Gastroesophageal sphincter (tissue), 4 donors: ENCODE results near the gene KRTAP10-8. TPM values are rescaled to one million over a fixed set of nuclear protein-coding genes. Genes with fewer than 3 reads are reported as not detected.
"Not testable (repeated sequence)": the region's sequence is repeated elsewhere in the genome, so short reads cannot be mapped to it uniquely, and the experiment has no call there.

ENCODE experiments used
- ATAC-seq: fragments of 150-250 bp; one replicate; pipeline ENCODE4 v1.9.1; 2016; ENCODE audit warnings: mild to moderate bottlenecking, moderate library complexity
- H3K27ac ChIP-seq, 4 donors: fragments of 200-600 bp; sonication (generic) in 3 of 4; 1 replicate in 3 of 4; 2 replicates in 1 of 4; pipeline ENCODE4 v1.5.1; 2016 to 2019
- H3K27me3 ChIP-seq: fragments of 200-600 bp; sonication (generic); one replicate; pipeline ENCODE4 v1.5.1; 2019
- H3K36me3 ChIP-seq, 2 donors: fragments of 200-600 bp; sonication (generic); one replicate each; pipeline ENCODE4 v1.5.1; 2019; ENCODE audit warnings: control low read depth in 1 of 2
- H3K4me1 ChIP-seq, 3 donors: fragments of 200-600 bp; sonication (generic); 1 replicate in 2 of 3; 2 replicates in 1 of 3; pipeline ENCODE4 v1.5.1; 2016 to 2019; ENCODE audit warnings: control low read depth in 2 of 3
- H3K4me3 ChIP-seq, 2 donors: fragments of 200-600 bp; sonication (generic); one replicate each; pipeline ENCODE4 v1.5.1; 2019; ENCODE audit warnings: mild to moderate bottlenecking in 1 of 2, moderate library complexity in 1 of 2
- H3K9me3 ChIP-seq, 3 donors: fragments of 200-600 bp; sonication (generic); one replicate each; pipeline ENCODE4 v1.5.1; 2017 to 2019; ENCODE audit warnings: control low read depth in 2 of 3
- CTCF ChIP-seq, 4 experiments: fragments of 200-600 bp in 2 of 4; fragments of 450-650 bp in 2 of 4; sonication (generic) in 1 of 4; IDR thresholded peaks; one replicate each; pipeline ENCODE4 v1.5.1; 2017 to 2019; ENCODE audit warnings: antibody characterized with exemption in 4 of 4, mild to moderate bottlenecking in 2 of 4, moderate library complexity in 2 of 4
- EP300 ChIP-seq: sonication (generic); formaldehyde crosslinking; IDR thresholded peaks from one replicate; pipeline ENCODE4 v1.6.1; 2017; ENCODE audit warnings: antibody characterized with exemption, mild to moderate bottlenecking
- POLR2A ChIP-seq, 2 donors: fragments of 450-650 bp; IDR thresholded peaks; one replicate each; pipeline ENCODE4 v1.6.1; 2017; ENCODE audit warnings: antibody characterized with exemption in 2 of 2, mild to moderate bottlenecking in 2 of 2, moderate library complexity in 1 of 2
- POLR2AphosphoS5 ChIP-seq: sonication (generic); formaldehyde crosslinking; IDR thresholded peaks from one replicate; pipeline ENCODE4 v1.6.1; 2017; ENCODE audit warnings: antibody characterized with exemption
- WGBS, 2 donors: methylation state at CpG; one replicate each; pipeline ENCODE4 v1.1.5; 2018; ENCODE audit warnings: low coverage in 1 of 2; 5-methylcytosine and 5-hydroxymethylcytosine counted together
- total RNA-seq, 4 donors: library from RNA; depleted of rRNA; stranded (reverse); fragments of >200 nt; gene quantifications; one replicate each; pipeline ENCODE4 v1.1.0, GENCODE V29; 2016

KRTAP10-8 gene
- total RNA-seq, 4 donors from 2014 or later = not detected

DNA sequence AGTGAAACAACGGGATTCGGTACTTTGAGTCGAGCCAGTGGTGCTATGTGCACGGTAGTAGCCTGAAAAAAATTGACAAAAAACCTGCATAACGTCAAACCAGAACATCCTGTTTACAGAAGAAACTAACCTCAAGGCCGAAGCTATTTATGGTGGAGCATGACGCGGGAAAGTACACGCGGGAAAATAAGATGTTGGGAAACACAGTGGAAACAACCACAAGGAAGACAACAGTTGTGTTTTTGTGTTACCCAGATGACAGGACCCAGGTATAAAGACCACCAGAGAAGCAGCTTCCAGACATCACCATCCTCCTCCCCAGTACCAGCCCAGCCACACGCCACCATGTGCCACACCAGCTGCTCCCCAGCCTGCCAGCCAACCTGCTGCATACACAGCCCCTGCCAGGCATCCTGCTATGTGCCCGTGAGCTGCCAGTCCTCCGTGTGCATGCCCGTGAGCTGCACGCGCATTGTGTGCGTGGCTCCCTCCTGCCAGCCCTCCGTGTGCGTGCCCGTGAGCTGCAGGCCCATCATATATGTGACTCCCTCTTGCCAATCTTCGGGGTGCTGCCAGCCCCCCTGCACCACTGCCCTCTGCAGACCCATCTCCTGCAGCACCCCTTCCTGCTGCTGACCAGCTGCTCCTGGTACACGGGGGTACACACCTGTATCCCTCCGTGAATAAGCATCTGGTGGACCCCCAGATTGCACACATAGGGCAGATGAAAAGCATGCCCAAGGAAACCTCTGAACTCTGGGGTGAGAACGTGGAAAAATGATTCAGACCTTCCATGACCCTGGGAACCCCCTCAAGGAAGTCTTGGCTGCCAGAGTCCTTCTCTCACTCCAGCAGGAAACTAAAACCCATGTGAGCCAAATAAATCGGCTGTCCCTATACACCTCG lies 46.0 kb downstream of the KRTAP10-8 start, which contains the start of gene KRTAP12-3:
KRTAP12-3 (plus strand) TSS at position 298 of the 906 bp plus-strand sequence; CDS start at position 346, 48 bp downstream.
- Histone ChIP-seq H3K9me3 (peaks cover 0 to 10% (median 0%) of the 10 kb centered on the region in 3 donors), H3K27me3 (peaks cover 42% of the 10 kb centered on the region), H3K4me3 (no peak within 1 kb of the TSS), H3K36me3 (no peaks in the 10 kb centered on the region), H3K27ac (no peak within 1 kb of the TSS), H3K4me1 (no peaks in the 10 kb centered on the region)
- no peak for ATAC-seq
- no peak for TF ChIP-seq CTCF (IDR thresholded peaks at IDR 0.05)
- TF ChIP-seq POLR2A (IDR thresholded peaks at IDR 0.05) = no peak
- TF ChIP-seq EP300 = no peak
- no peak for TF ChIP-seq POLR2AphosphoS5
- WGBS, 2 donors = 72% methylated on average over 24 of the region's 26 CpGs; no CpG with 5 or more reads in 1 of the 2 donors

DNA sequence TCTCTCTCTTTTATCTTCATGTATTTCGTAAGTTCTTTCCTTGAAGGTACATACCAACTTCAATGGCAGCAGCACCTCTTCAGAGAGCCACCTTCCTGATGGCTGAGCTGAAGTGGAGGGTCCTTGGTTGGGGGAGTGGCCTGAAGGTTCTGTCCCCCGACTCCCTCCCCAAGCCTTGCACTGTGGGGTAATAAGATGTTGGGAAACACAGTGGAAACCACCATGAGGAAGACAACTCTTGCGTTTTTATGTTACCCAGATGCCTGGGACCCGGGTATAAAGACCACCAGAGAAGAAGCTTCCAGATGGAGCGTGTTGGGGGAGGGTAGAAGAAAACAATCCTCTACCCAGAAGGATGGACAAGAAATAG lies 46.6 kb downstream of the KRTAP10-8 start:
- TF ChIP-seq POLR2A (IDR thresholded peaks at IDR 0.05) (no peak), POLR2AphosphoS5 (no peak), EP300 (no peak)
- Histone ChIP-seq H3K4me3 (no peak overlapping the region), H3K4me1 (no peaks in the 10 kb centered on the region), H3K27ac (no peak overlapping the region), H3K9me3 (peaks cover 0 to 13% (median 0%) of the 10 kb centered on the region in 3 donors), H3K36me3 (no peaks in the 10 kb centered on the region), H3K27me3 (peaks cover 42% of the 10 kb centered on the region)
- ATAC-seq = no peak
- WGBS, 2 donors = 66% methylated on average over 5 of the region's 5 CpGs; no CpG with 5 or more reads in 1 of the 2 donors

GRCh38 chr21:44658913-44659595 lies 47.2 kb downstream of the KRTAP10-8 start:
- Histone ChIP-seq H3K4me1 (no peaks in the 10 kb centered on the region), H3K9me3 (peaks cover 0 to 13% (median 0%) of the 10 kb centered on the region in 3 donors), H3K27ac (no peak overlapping the region), H3K4me3 (no peak overlapping the region), H3K36me3 (no peaks in the 10 kb centered on the region), H3K27me3 (peaks cover 41% of the 10 kb centered on the region)
- no peak for ATAC-seq
- WGBS, 2 donors = 43 to 66% methylated on average over 6 to 8 of the region's 11 CpGs
- TF ChIP-seq POLR2A (IDR thresholded peaks at IDR 0.05) (no peak), EP300 (no peak), POLR2AphosphoS5 (no peak), CTCF (IDR thresholded peaks at IDR 0.05) (no peak)

- not testable (repeated sequence) for H3K36me3 ChIP-seq, H3K27ac ChIP-seq, H3K4me3 ChIP-seq, H3K4me1 ChIP-seq, ATAC-seq
- 37 to 62% methylated on average over 6 to 7 of the region's 7 CpGs for WGBS, 2 donors
- Histone ChIP-seq H3K27me3 (peaks cover 45% of the 10 kb centered on the region), H3K9me3 (peaks cover 0 to 12% (median 0%) of the 10 kb centered on the region in 3 donors)
Measured at GRCh38 chr21:44661567-44661966, 49.7 kb downstream of the KRTAP10-8 start.

Other genes with a start within 250 kb of the KRTAP10-8 start
- 1 to 10 TPM; 2.7 to 8.3 (median 6.7) TPM for gene LRRC3, start 156.6 kb upstream of the KRTAP10-8 start, total RNA-seq
- gene KRTAP10-1, start 71.9 kb upstream of the KRTAP10-8 start, total RNA-seq = not detected
- gene KRTAP10-2, start 60.6 kb upstream of the KRTAP10-8 start, total RNA-seq = not detected
- not detected for gene KRTAP10-3, start 53.3 kb upstream of the KRTAP10-8 start, total RNA-seq
- gene KRTAP10-4, start 38.4 kb upstream of the KRTAP10-8 start, total RNA-seq = not detected
- not detected for gene KRTAP10-5, start 31.5 kb upstream of the KRTAP10-8 start, total RNA-seq
- gene KRTAP10-6, start 19.6 kb upstream of the KRTAP10-8 start, total RNA-seq = not detected
- gene KRTAP10-7, start 11.5 kb upstream of the KRTAP10-8 start, total RNA-seq = not detected
- not detected for gene KRTAP10-9, start 15.0 kb downstream of the KRTAP10-8 start, total RNA-seq
- gene KRTAP10-10, start 25.3 kb downstream of the KRTAP10-8 start, total RNA-seq = not detected
- gene KRTAP10-11, start 34.3 kb downstream of the KRTAP10-8 start, total RNA-seq = not detected
- gene KRTAP12-4, start 42.6 kb downstream of the KRTAP10-8 start, total RNA-seq = not detected
- gene KRTAP12-3, start 45.9 kb downstream of the KRTAP10-8 start, total RNA-seq = not detected
- not detected for gene KRTAP12-2, start 54.8 kb downstream of the KRTAP10-8 start, total RNA-seq
- not detected for gene KRTAP12-1, start 70.1 kb downstream of the KRTAP10-8 start, total RNA-seq
- gene KRTAP10-12, start 85.1 kb downstream of the KRTAP10-8 start, total RNA-seq = not detected
- gene TSPEAR, start 99.5 kb downstream of the KRTAP10-8 start, total RNA-seq = not detected
- 10 to 100 TPM; 48.3 to 93.4 (median 83.9) TPM for gene UBE2G2, start 189.7 kb downstream of the KRTAP10-8 start, total RNA-seq
- 10 to 100 TPM; 41.7 to 56.2 (median 53.7) TPM for gene SUMO3, start 206.0 kb downstream of the KRTAP10-8 start, total RNA-seq